Endodermal cell (in vitro differentiated cells): ENCODE measurements around the gene CPM. TPM values are rescaled to one million over a fixed set of nuclear protein-coding genes. Genes with fewer than 3 reads are reported as not detected.

Source experiments
- DNase-seq: peaks from one replicate; pipeline ENCODE4 v3.0.0-alpha.2; 2017
- H3K27ac ChIP-seq: 2 replicates; pipeline ENCODE4 v1.5.1; 2013; ENCODE audit warnings: mild to moderate bottlenecking, low read depth, low read length, moderate library complexity
- H3K27me3 ChIP-seq: 2 replicates; pipeline ENCODE4 v1.6.1; 2013; ENCODE audit warnings: mild to moderate bottlenecking, low read length, moderate library complexity; ENCODE audit not compliant: insufficient read depth, control insufficient read depth, poor library complexity, severe bottlenecking
- H3K36me3 ChIP-seq: 2 replicates; pipeline ENCODE4 v1.7.0; 2013; ENCODE audit warnings: mild to moderate bottlenecking, low read length, moderate library complexity; ENCODE audit not compliant: control insufficient read depth, insufficient read depth
- H3K4me1 ChIP-seq: one replicate; pipeline ENCODE4 v1.7.0; 2013; ENCODE audit warnings: low read length; ENCODE audit not compliant: control insufficient read depth, insufficient read depth
- H3K4me3 ChIP-seq: 2 replicates; pipeline ENCODE4 v1.5.1; 2013; ENCODE audit warnings: mild to moderate bottlenecking, low read length, moderate library complexity
- H3K9ac ChIP-seq: 2 replicates; pipeline ENCODE4 v1.6.1; 2013; ENCODE audit warnings: mild to moderate bottlenecking, low read length, moderate library complexity; ENCODE audit not compliant: poor library complexity, severe bottlenecking; ENCODE audit errors: extremely low read depth
- H3K9me3 ChIP-seq: 2 replicates; pipeline ENCODE4 v1.6.1; 2013; ENCODE audit warnings: mild to moderate bottlenecking, low read length, moderate library complexity; ENCODE audit not compliant: control insufficient read depth
- H3K27ac Mint-ChIP-seq: 2 replicates; pipeline ENCODE4 v1.8.0; 2020; ENCODE audit warnings: mixed read lengths
- H3K27me3 Mint-ChIP-seq: 2 replicates; pipeline ENCODE4 v1.8.0; 2021; ENCODE audit warnings: mild to moderate bottlenecking, mixed read lengths; ENCODE audit not compliant: insufficient read depth
- H3K36me3 Mint-ChIP-seq: 2 replicates; pipeline ENCODE4 v1.8.0; 2020; ENCODE audit warnings: low read depth, mixed read lengths
- H3K4me1 Mint-ChIP-seq: 2 replicates; pipeline ENCODE4 v1.8.0; 2020; ENCODE audit warnings: mixed read lengths
- H3K4me3 Mint-ChIP-seq: 2 replicates; pipeline ENCODE4 v1.8.0; 2020; ENCODE audit warnings: mild to moderate bottlenecking, moderate library complexity, mixed read lengths
- H3K9me3 Mint-ChIP-seq: 2 replicates; pipeline ENCODE4 v1.8.0; 2020; ENCODE audit warnings: mild to moderate bottlenecking, mixed read lengths
- WGBS, 2 experiments: methylation state at CpG; one replicate each; pipeline versions ENCODE4 v1.1.5 to v1.1.7; 2013; ENCODE audit warnings: missing lambda C conversion rate in 2 of 2, mixed read lengths in 1 of 2; ENCODE audit not compliant: insufficient coverage in 1 of 2, insufficient read length in 1 of 2; 5-methylcytosine and 5-hydroxymethylcytosine counted together
- total RNA-seq, 2 donors: library from RNA; stranded (reverse); fragmentation: NEBNext Ultra II Directional in 1 of 2; extraction: Animal tissue kit (Norgen Biotek cat#: 25700) in 1 of 2; gene quantifications; 2 replicates in 1 of 2; 3 replicates in 1 of 2; pipeline ENCODE4 v1.2.1, GENCODE V29; 2021
- TF ChIP-seq, protein P1 (sequence below): fragments of 200-600 bp; sonication (generic); conservative IDR thresholded peaks from 2 replicates; pipeline ENCODE4 v1.5.0; 2021; ENCODE audit warnings: antibody characterized with exemption, mild to moderate bottlenecking

CPM gene
- total RNA-seq, 2 donors from 2014 or later = 0.80 to 0.86 TPM

DNA sequence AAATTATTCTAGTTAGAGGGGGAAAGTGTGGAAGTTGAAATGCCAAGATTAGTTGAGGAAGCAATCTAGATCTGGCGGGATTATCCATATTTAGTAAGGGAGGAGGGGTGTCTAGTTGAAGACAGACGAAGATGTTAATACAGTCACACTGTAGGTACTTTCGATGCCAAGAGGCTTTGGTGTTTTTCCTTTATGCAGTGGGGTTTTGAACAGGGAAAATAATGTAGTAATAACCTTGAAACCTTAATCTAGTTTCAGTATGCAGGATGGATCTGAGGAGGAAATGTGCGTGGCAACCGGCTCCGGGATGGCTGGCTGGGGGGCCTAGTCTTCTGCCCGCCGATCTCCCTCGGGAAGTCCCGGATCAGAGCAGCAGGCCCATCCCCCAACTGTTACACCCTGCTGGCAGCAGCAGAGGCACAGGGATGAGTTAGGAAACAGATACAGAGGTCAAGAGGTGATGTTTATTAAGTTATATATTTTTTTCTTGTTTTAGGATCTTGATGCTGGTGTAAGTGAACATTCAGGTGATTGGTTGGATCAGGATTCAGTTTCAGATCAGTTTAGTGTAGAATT is 97.5 kb downstream of the CPM start:
- Histone ChIP-seq H3K9me3 (no peaks in the 10 kb centered on the region), H3K27ac (no peak overlapping the region), H3K36me3 (peaks cover 90% of the 10 kb centered on the region), H3K4me3 (no peak overlapping the region), H3K9ac (no peak overlapping the region), H3K27me3 (no peaks in the 10 kb centered on the region), H3K4me1 (no peaks in the 10 kb centered on the region)
- Mint-ChIP-seq H3K4me3 (no peak overlapping the region), H3K36me3 (peaks cover 62% of the 10 kb centered on the region), H3K9me3 (no peaks in the 10 kb centered on the region), H3K4me1 (peaks cover 7% of the 10 kb centered on the region), H3K27me3 (no peaks in the 10 kb centered on the region), H3K27ac (no peak overlapping the region)
- WGBS, 2 experiments = 78 to 87% methylated on average over 4 to 10 of the region's 10 CpGs
- DNase-seq = peak; percentile 70
- TF ChIP-seq, protein P1, sequence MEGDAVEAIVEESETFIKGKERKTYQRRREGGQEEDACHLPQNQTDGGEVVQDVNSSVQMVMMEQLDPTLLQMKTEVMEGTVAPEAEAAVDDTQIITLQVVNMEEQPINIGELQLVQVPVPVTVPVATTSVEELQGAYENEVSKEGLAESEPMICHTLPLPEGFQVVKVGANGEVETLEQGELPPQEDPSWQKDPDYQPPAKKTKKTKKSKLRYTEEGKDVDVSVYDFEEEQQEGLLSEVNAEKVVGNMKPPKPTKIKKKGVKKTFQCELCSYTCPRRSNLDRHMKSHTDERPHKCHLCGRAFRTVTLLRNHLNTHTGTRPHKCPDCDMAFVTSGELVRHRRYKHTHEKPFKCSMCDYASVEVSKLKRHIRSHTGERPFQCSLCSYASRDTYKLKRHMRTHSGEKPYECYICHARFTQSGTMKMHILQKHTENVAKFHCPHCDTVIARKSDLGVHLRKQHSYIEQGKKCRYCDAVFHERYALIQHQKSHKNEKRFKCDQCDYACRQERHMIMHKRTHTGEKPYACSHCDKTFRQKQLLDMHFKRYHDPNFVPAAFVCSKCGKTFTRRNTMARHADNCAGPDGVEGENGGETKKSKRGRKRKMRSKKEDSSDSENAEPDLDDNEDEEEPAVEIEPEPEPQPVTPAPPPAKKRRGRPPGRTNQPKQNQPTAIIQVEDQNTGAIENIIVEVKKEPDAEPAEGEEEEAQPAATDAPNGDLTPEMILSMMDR = no peak

GRCh38 chr12:68833508-68833907 is 99.5 kb downstream of the CPM start:
- no peaks in the 10 kb centered on the region for H3K9me3 ChIP-seq
- no peak overlapping the region for H3K9ac ChIP-seq
- no peaks in the 10 kb centered on the region for H3K27me3 Mint-ChIP-seq
- no peaks in the 10 kb centered on the region for H3K27me3 ChIP-seq
- WGBS, 2 experiments = 94% methylated on average over 3 to 4 of the region's 4 CpGs
- peaks cover 9% of the 10 kb centered on the region for H3K4me1 Mint-ChIP-seq
- no peak overlapping the region for H3K27ac ChIP-seq
- TF ChIP-seq, protein P1 = no peak
- DNase-seq = no peak
- no peaks in the 10 kb centered on the region for H3K9me3 Mint-ChIP-seq
- H3K4me3 Mint-ChIP-seq = no peak overlapping the region
- H3K36me3 ChIP-seq = peaks cover 89% of the 10 kb centered on the region
- H3K27ac Mint-ChIP-seq = no peak overlapping the region
- no peak overlapping the region for H3K4me3 ChIP-seq
- no peaks in the 10 kb centered on the region for H3K4me1 ChIP-seq
- peaks cover 56% of the 10 kb centered on the region for H3K36me3 Mint-ChIP-seq

DNA sequence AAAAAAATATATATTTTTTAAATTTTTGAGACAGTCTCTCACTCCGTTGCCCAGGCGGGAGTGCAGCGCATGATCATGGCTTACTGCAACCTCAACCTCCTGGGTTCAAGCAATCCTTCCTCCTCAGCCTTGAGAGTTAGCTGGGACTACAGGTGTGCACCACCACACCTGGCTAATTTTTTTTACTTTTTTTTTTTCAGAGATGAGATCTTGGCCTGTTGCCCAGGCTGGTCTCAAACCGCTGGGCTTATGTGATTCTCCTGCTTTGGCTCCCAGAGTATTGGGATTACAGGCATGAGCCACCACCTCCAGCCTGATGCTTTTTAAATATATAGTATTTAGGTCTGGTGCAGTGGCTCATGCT is 100.5 kb downstream of the CPM start:
- peaks cover 51% of the 10 kb centered on the region for H3K36me3 Mint-ChIP-seq
- WGBS, 2 experiments = 99 to 100% methylated on average over 3 to 4 of the region's 4 CpGs
- H3K9me3 ChIP-seq = no peaks in the 10 kb centered on the region

More for the DNA sequence above, 100.5 kb downstream of the CPM start:
- H3K27ac Mint-ChIP-seq = no peak overlapping the region
- peaks cover 9% of the 10 kb centered on the region for H3K4me1 Mint-ChIP-seq
- H3K27me3 Mint-ChIP-seq = no peaks in the 10 kb centered on the region
- H3K4me1 ChIP-seq = no peaks in the 10 kb centered on the region
- no peak for DNase-seq
- TF ChIP-seq, protein P1 = no peak
- peaks cover 90% of the 10 kb centered on the region for H3K36me3 ChIP-seq
- no peak overlapping the region for H3K9ac ChIP-seq
- no peak overlapping the region for H3K4me3 ChIP-seq
- H3K9me3 Mint-ChIP-seq = no peaks in the 10 kb centered on the region
- H3K27me3 ChIP-seq = no peaks in the 10 kb centered on the region
- no peak overlapping the region for H3K4me3 Mint-ChIP-seq
- no peak overlapping the region for H3K27ac ChIP-seq
